ENCODE results near the gene TMPRSS6.

TMPRSS6 gene

DNA sequence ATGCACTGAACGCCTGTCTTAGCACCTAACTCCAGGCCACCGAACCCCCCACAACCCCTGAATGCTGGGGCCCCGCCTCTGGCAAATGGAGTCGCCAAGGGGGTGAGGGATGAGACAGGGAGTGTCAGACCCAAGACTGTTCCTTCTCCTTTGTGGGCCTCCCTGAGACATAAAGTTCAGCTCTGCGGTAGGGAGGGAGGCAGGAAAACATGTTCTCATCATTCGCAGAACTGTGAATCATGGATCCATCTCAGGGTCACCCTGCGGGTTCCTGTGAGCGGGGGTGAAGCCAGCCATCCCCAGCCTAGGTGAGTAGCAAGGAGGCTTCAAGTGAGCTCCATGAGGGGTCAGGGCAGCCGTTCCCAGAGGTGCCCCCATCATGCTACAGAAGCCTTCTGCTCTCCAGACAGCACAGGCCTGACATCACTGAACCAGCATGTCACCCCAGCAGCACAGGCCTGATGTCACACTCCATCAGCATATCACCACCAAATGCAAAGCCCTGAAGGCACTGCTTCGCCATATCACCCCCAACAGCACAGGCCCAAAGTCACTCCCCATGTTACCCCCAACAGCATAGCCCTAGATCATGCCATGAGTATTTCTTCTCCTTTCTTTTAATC, 27.2 kb downstream of the TMPRSS6 start:
- Histone ChIP-seq H3K27me3 (ENCODE audit: insufficient read depth, low read length) (peaks cover 11% of the 10 kb centered on the region; the same call in 1 of the 2 replicates), H3K4me3 (ENCODE audit: low read depth, low read length, poor library complexity, severe bottlenecking) (no peak overlapping the region), H3K9ac (ENCODE audit: low read length) (no peak overlapping the region), H3K27ac (ENCODE audit: low read depth, low read length, poor library complexity, severe bottlenecking) (no peak overlapping the region), H3K9me2 (ENCODE audit: low read depth, low read length) (no peaks in the 10 kb centered on the region), H3K36me3 (ENCODE audit: insufficient read depth, low read length) (no peaks in the 10 kb centered on the region), H4K20me1 (ENCODE audit: insufficient read depth, low read length) (no peaks in the 10 kb centered on the region), H3K4me2 (ENCODE audit: low read length) (no peak overlapping the region), H3K9me3 (ENCODE audit: low read length) (no peaks in the 10 kb centered on the region), H3K79me2 (ENCODE audit: insufficient read depth, low read length) (no peaks in the 10 kb centered on the region), H2AFZ (ENCODE audit: low read length) (no peak overlapping the region), H3F3A (ENCODE audit: insufficient read depth, low read length) (no peaks in the 10 kb centered on the region), H3K4me1 (ENCODE audit: insufficient read depth, low read length, severe bottlenecking) (no peaks in the 10 kb centered on the region)
- TF ChIP-seq EZH2 (IDR thresholded peaks at IDR 0.05; ENCODE audit: borderline replicate concordance, low read length), result no peak

DNA sequence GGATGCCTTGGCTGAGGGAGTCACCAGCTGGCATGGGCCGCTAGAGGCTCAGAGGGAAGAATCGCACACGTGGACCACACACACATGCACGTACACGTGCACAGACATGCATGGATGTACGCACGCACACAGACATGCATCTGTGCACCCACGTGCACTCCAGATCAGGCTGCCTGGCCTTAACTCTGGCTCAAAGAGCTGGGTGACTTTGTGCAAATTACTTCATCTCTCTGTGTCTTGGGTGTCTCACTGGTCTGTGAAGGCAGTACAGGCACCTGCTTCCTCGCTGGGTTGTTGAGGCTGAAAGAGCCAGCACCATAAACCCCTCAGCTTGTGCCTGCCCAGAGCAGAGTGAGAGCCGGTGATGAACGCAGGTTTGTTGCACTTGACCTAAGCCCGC, 28.7 kb downstream of the TMPRSS6 start:
- H3K4me3 ChIP-seq (ENCODE audit: low read depth, low read length, poor library complexity, severe bottlenecking), result no peak overlapping the region
- no peak overlapping the region for H3K27ac ChIP-seq (ENCODE audit: low read depth, low read length, poor library complexity, severe bottlenecking)
- TF ChIP-seq, protein P1, sequence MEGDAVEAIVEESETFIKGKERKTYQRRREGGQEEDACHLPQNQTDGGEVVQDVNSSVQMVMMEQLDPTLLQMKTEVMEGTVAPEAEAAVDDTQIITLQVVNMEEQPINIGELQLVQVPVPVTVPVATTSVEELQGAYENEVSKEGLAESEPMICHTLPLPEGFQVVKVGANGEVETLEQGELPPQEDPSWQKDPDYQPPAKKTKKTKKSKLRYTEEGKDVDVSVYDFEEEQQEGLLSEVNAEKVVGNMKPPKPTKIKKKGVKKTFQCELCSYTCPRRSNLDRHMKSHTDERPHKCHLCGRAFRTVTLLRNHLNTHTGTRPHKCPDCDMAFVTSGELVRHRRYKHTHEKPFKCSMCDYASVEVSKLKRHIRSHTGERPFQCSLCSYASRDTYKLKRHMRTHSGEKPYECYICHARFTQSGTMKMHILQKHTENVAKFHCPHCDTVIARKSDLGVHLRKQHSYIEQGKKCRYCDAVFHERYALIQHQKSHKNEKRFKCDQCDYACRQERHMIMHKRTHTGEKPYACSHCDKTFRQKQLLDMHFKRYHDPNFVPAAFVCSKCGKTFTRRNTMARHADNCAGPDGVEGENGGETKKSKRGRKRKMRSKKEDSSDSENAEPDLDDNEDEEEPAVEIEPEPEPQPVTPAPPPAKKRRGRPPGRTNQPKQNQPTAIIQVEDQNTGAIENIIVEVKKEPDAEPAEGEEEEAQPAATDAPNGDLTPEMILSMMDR (IDR thresholded peaks at IDR 0.05; ENCODE audit: low read length), result no peak
- H2AFZ ChIP-seq (ENCODE audit: low read length), result no peak overlapping the region
- no peaks in the 10 kb centered on the region for H3K36me3 ChIP-seq (ENCODE audit: insufficient read depth, low read length)
- no peaks in the 10 kb centered on the region for H4K20me1 ChIP-seq (ENCODE audit: insufficient read depth, low read length)
- H3K9me2 ChIP-seq (ENCODE audit: low read depth, low read length), result no peaks in the 10 kb centered on the region
- no peaks in the 10 kb centered on the region for H3K79me2 ChIP-seq (ENCODE audit: insufficient read depth, low read length)
- H3K9me3 ChIP-seq (ENCODE audit: low read length), result no peaks in the 10 kb centered on the region
- H3K9ac ChIP-seq (ENCODE audit: low read length), result no peak overlapping the region
- peaks cover 11% of the 10 kb centered on the region; the same call in 1 of the 2 replicates for H3K27me3 ChIP-seq (ENCODE audit: insufficient read depth, low read length)
- H3K4me2 ChIP-seq (ENCODE audit: low read length), result no peak overlapping the region
- no peaks in the 10 kb centered on the region for H3F3A ChIP-seq (ENCODE audit: insufficient read depth, low read length)
- H3K4me1 ChIP-seq (ENCODE audit: insufficient read depth, low read length, severe bottlenecking), result no peaks in the 10 kb centered on the region

DNA sequence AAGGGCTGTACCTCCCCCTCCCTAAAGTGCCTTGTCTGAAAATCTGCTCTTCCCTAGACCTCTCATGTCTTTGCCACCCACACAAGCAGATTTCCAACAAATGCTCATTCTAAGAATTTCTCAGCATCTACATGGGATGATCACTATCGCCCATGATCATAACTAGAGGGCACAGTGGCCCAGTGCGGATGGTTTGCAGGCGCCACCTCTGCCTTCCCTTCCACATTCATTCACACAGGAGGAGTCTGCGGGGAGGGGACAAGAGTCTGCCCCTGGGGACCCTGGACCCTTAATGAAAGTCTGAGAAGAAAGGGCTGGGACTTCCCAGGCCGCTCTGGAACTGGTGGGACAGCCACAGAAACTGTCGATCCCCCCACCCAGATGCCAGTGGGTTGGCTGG, 29.1 kb downstream of the TMPRSS6 start:
- Histone ChIP-seq H3K79me2 (ENCODE audit: insufficient read depth, low read length) (no peaks in the 10 kb centered on the region), H3K27ac (ENCODE audit: low read depth, low read length, poor library complexity, severe bottlenecking) (no peak overlapping the region), H3K4me3 (ENCODE audit: low read depth, low read length, poor library complexity, severe bottlenecking) (no peak overlapping the region), H3K4me1 (ENCODE audit: insufficient read depth, low read length, severe bottlenecking) (no peaks in the 10 kb centered on the region), H3F3A (ENCODE audit: insufficient read depth, low read length) (no peaks in the 10 kb centered on the region), H3K36me3 (ENCODE audit: insufficient read depth, low read length) (no peaks in the 10 kb centered on the region), H3K27me3 (ENCODE audit: insufficient read depth, low read length) (peaks cover 11% of the 10 kb centered on the region; the same call in 1 of the 2 replicates), H3K9me3 (ENCODE audit: low read length) (no peaks in the 10 kb centered on the region), H2AFZ (ENCODE audit: low read length) (no peak overlapping the region), H3K4me2 (ENCODE audit: low read length) (no peak overlapping the region), H4K20me1 (ENCODE audit: insufficient read depth, low read length) (no peaks in the 10 kb centered on the region), H3K9ac (ENCODE audit: low read length) (no peak overlapping the region), H3K9me2 (ENCODE audit: low read depth, low read length) (no peaks in the 10 kb centered on the region)
- TF ChIP-seq, protein P1 (IDR thresholded peaks at IDR 0.05; ENCODE audit: low read length), result no peak
- no peak for TF ChIP-seq EZH2 (IDR thresholded peaks at IDR 0.05; ENCODE audit: borderline replicate concordance, low read length)

DNA sequence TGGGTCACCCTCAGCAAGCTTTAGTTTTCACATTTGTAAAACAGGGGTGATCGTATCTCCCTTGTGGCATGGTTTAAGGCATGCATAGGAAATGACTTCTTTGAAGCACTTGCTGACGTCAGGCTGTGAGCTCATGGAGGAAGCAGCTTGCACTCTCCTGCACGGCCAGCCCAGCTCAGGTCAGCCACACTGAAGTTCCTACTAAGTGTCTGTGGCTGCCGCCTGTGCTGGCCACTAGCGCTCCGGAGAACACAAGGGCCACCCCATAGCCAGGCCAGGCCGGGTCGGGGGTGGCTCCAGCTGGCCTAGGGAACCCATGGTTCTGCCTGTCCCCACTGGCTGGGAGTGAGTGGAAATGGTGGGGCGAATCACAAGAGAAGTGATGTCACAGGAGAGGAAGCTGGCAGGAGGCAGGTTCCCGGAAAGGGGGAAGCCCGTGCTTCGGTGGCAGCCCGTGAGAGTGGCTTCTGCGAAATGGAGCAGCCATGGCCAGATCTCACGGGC, 29.8 kb downstream of the TMPRSS6 start:
- Histone ChIP-seq H3K36me3 (ENCODE audit: insufficient read depth, low read length) (no peaks in the 10 kb centered on the region), H3K9me2 (ENCODE audit: low read depth, low read length) (no peaks in the 10 kb centered on the region), H3K27me3 (ENCODE audit: insufficient read depth, low read length) (peaks cover 11% of the 10 kb centered on the region; the same call in 1 of the 2 replicates), H3K79me2 (ENCODE audit: insufficient read depth, low read length) (no peaks in the 10 kb centered on the region), H4K20me1 (ENCODE audit: insufficient read depth, low read length) (no peaks in the 10 kb centered on the region), H3K4me1 (ENCODE audit: insufficient read depth, low read length, severe bottlenecking) (no peaks in the 10 kb centered on the region), H3K4me3 (ENCODE audit: low read depth, low read length, poor library complexity, severe bottlenecking) (no peak overlapping the region), H3K9me3 (ENCODE audit: low read length) (no peaks in the 10 kb centered on the region), H3F3A (ENCODE audit: insufficient read depth, low read length) (no peaks in the 10 kb centered on the region), H2AFZ (ENCODE audit: low read length) (no peak overlapping the region), H3K4me2 (ENCODE audit: low read length) (no peak overlapping the region), H3K9ac (ENCODE audit: low read length) (no peak overlapping the region), H3K27ac (ENCODE audit: low read depth, low read length, poor library complexity, severe bottlenecking) (no peak overlapping the region)
- TF ChIP-seq, protein P1 (IDR thresholded peaks at IDR 0.05; ENCODE audit: low read length), result no peak
- no peak for TF ChIP-seq EZH2 (IDR thresholded peaks at IDR 0.05; ENCODE audit: borderline replicate concordance, low read length)
